SU-DHL-6 (cell line): Measurements from ENCODE around the gene EEFSEC.

ENCODE experiments used
- H2AFZ ChIP-seq: fragments of 200-600 bp; sonication (generic); 2 replicates; pipeline ENCODE4 v1.6.1; 2014; ENCODE audit warnings: low read depth, mild to moderate bottlenecking, moderate library complexity, mixed read lengths, antibody characterized with exemption, low read length; ENCODE audit not compliant: severe bottlenecking
- H3F3A ChIP-seq: fragments of 200-600 bp; shearing (Covaris generic); 2 replicates; pipeline ENCODE4 v1.6.0; 2016; ENCODE audit warnings: antibody characterized with exemption, mild to moderate bottlenecking; ENCODE audit not compliant: insufficient read depth
- H3K27ac ChIP-seq: fragments of 200-600 bp; sonication (generic); 2 replicates; pipeline ENCODE4 v1.5.1; 2016; ENCODE audit warnings: low read depth, mild to moderate bottlenecking, low read length, moderate library complexity, mixed read lengths
- H3K27me3 ChIP-seq: fragments of 200-600 bp; sonication (generic), shearing (Covaris generic); 2 replicates; pipeline ENCODE4 v1.6.0; 2014; ENCODE audit warnings: mild to moderate bottlenecking, low read length
- H3K36me3 ChIP-seq: fragments of 200-600 bp; sonication (generic); 2 replicates; pipeline ENCODE4 v1.6.1; 2014; ENCODE audit warnings: mild to moderate bottlenecking, low read length, mixed read lengths
- H3K4me2 ChIP-seq: fragments of 300-600, 200-600 bp; shearing (Covaris generic), sonication (generic); 2 replicates; pipeline ENCODE4 v1.6.0; 2014; ENCODE audit warnings: low read length, low read depth, mild to moderate bottlenecking; ENCODE audit not compliant: poor library complexity, severe bottlenecking
- H3K4me3 ChIP-seq: fragments of 200-600 bp; sonication (generic); 2 replicates; pipeline ENCODE4 v1.5.1; 2014; ENCODE audit warnings: antibody characterized with exemption, low read length, mild to moderate bottlenecking, mixed read lengths; ENCODE audit not compliant: insufficient read depth, poor library complexity, severe bottlenecking
- H3K79me2 ChIP-seq: fragments of 200-600 bp; sonication (generic); 2 replicates; pipeline ENCODE4 v1.6.1; 2014; ENCODE audit warnings: mild to moderate bottlenecking, low read length, moderate library complexity; ENCODE audit not compliant: insufficient read depth
- H3K9ac ChIP-seq: fragments of 200-600 bp; sonication (generic); 2 replicates; pipeline ENCODE4 v1.7.0; 2014; ENCODE audit warnings: mild to moderate bottlenecking, low read length
- H3K9me2 ChIP-seq: fragments of 200-600 bp; sonication (generic); replicated peaks from 2 replicates; pipeline ENCODE4 v1.6.1; 2014; ENCODE audit warnings: low read length; ENCODE audit not compliant: insufficient read depth
- H3K9me3 ChIP-seq: fragments of 200-600 bp; sonication (generic); 2 replicates; pipeline ENCODE4 v1.6.1; 2014; ENCODE audit warnings: low read length, mixed read lengths; ENCODE audit not compliant: insufficient read depth
- H4K20me1 ChIP-seq: fragments of 200-600 bp; sonication (generic); 2 replicates; pipeline ENCODE4 v1.6.1; 2014; ENCODE audit warnings: low read depth, mild to moderate bottlenecking, antibody characterized with exemption, low read length, moderate library complexity, mixed read lengths
- CTCF ChIP-seq: fragments of 200-600 bp; sonication (generic); IDR thresholded peaks from one replicate; pipeline ENCODE4 v1.5.1; 2017; ENCODE audit warnings: antibody characterized with exemption, mild to moderate bottlenecking, low read length, moderate library complexity; ENCODE audit not compliant: insufficient read depth, poor library complexity, severe bottlenecking
- EZH2phosphoT487 ChIP-seq: fragments of 200-600 bp; sonication (generic), shearing (Covaris generic); conservative IDR thresholded peaks from 2 replicates; pipeline ENCODE4 v1.6.1; 2018; ENCODE audit warnings: mild to moderate bottlenecking, antibody characterized with exemption, low read length, moderate library complexity, mixed read lengths

Gene EEFSEC

DNA sequence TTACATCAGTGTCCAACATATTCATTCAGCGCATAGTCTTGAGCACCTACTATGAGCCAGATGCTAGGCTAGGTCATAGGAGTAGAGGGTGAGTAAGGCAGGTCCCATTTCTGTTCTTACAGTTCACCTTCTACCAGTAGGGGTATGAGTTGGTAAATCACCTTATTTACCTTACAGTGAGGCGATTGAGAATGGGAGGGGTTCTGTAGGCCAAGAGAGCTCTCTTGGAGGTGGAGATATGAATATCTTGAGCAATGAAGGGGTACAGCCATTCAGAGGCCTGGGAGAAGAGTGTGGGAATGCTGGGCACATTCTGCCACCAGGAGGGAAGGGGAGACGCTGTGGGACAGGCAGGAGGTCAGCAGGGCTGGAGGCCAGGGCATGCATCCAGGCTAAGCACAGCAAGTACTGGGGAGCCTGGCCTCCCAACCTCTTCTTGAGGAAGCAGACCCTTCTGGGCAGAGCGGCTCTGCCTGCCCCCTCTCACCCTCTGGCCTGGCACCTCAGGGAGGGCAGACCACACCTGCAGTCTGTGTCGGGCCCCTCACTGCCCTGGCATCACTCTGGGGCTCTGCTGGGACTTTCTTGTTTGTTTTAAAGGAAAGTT is 123.4 kb downstream of the EEFSEC start:
- no peak for TF ChIP-seq CTCF
- TF ChIP-seq EZH2phosphoT487: no peak
- no peaks in the 10 kb centered on the region for H3K79me2 ChIP-seq
- H3K9me3 ChIP-seq: no peaks in the 10 kb centered on the region
- H3K27me3 ChIP-seq: no peaks in the 10 kb centered on the region
- H3K9ac ChIP-seq: no peak overlapping the region
- no peak overlapping the region for H3K27ac ChIP-seq
- no peak overlapping the region for H3K4me3 ChIP-seq
- H3K9me2 ChIP-seq: no peaks in the 10 kb centered on the region
- H4K20me1 ChIP-seq: no peaks in the 10 kb centered on the region
- H3K4me2 ChIP-seq: no peak overlapping the region
- no peaks in the 10 kb centered on the region for H3F3A ChIP-seq
- H2AFZ ChIP-seq: no peak overlapping the region
- no peaks in the 10 kb centered on the region for H3K36me3 ChIP-seq

DNA sequence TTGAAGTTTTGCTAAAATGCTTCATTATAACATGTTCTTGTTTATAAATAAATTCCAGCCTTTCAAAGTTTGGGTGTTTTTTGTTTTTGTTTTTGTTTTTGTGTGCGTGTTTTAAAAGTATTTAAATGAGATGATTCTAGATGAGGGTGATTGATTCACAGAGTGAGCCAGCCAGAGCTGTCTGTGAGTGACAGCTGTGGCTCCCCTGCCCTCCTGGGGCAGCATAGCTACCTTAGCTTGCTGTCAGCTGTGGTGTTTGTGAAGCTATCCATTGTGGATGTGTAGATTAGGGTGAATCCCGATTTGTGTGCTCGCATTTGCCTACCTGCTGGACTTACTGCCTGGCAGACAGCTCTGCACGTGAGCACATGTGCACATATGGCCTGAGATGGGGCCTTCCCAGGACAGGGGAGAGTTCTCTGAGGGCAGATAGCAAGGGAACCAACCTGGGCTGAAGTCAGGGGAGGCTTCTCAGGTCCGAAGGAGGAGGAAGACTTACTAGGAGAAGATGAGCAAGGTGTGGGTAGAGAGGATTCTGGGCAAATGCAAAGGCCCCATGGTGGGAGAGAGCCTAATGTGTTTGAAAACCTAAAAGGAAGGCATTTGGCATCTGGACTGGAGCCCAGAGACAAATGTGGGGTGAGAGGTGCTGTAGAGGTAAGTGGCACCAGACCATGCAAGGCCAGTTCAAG is 124.2 kb downstream of the EEFSEC start:
- no peaks in the 10 kb centered on the region for H3K36me3 ChIP-seq
- no peak overlapping the region for H2AFZ ChIP-seq
- no peak for TF ChIP-seq CTCF
- no peaks in the 10 kb centered on the region for H3K27me3 ChIP-seq
- no peaks in the 10 kb centered on the region for H3K9me3 ChIP-seq
- H3K4me3 ChIP-seq: no peak overlapping the region
- H3K9ac ChIP-seq: no peak overlapping the region
- H4K20me1 ChIP-seq: no peaks in the 10 kb centered on the region
- no peaks in the 10 kb centered on the region for H3F3A ChIP-seq
- H3K9me2 ChIP-seq: no peaks in the 10 kb centered on the region
- no peaks in the 10 kb centered on the region for H3K79me2 ChIP-seq
- no peak overlapping the region for H3K27ac ChIP-seq
- no peak overlapping the region for H3K4me2 ChIP-seq

GRCh38 chr3:128278130-128278529 is 124.8 kb downstream of the EEFSEC start:
- H3K79me2 ChIP-seq: no peaks in the 10 kb centered on the region
- no peaks in the 10 kb centered on the region for H3K27me3 ChIP-seq
- no peaks in the 10 kb centered on the region for H3F3A ChIP-seq
- H3K36me3 ChIP-seq: no peaks in the 10 kb centered on the region
- H3K4me3 ChIP-seq: no peak overlapping the region
- no peaks in the 10 kb centered on the region for H3K9me3 ChIP-seq
- H3K9me2 ChIP-seq: no peaks in the 10 kb centered on the region
- H3K9ac ChIP-seq: no peak overlapping the region
- no peak overlapping the region for H3K4me2 ChIP-seq
- H3K27ac ChIP-seq: no peak overlapping the region
- H4K20me1 ChIP-seq: no peaks in the 10 kb centered on the region
- H2AFZ ChIP-seq: no peak overlapping the region
- TF ChIP-seq CTCF: no peak
